HCT116 (cell line): ENCODE data around the gene GPR32. TPM values are rescaled to one million over a fixed set of nuclear protein-coding genes. Genes with fewer than 3 reads are reported as not detected.

Source experiments
- ATAC-seq: fragments of 200-7000 bp; cut with Tn5 transposase; 2 replicates; pipeline ENCODE4 v1.9.1; 2020; ENCODE audit warnings: mild to moderate bottlenecking, moderate library complexity
- BruUV-seq: library from RNA; stranded (reverse); fragments of 400-500 nt; replicated peaks from 2 replicates; lab custom pipeline; 2021; lab: Mats Ljungman, UMichigan
- CTCF ChIA-PET: fragments of 300-600 bp; sonication (Branson Sonifier 250); formaldehyde crosslinking; loops from one replicate; lab custom pipeline; 2021; ENCODE audit warnings: antibody characterized with exemption; lab: Charles Lee
- POLR2A ChIA-PET: fragments of 300-600, 350-600 bp; sonication (Branson Sonifier 250); formaldehyde crosslinking; loops from one replicate; lab custom pipeline; 2021; ENCODE audit warnings: antibody characterized with exemption; lab: Charles Lee
- RAD21 ChIA-PET, 2 experiments: fragments of 300-600 bp; sonication (Branson Sonifier 250); formaldehyde crosslinking; loops; one replicate each; lab custom pipeline; 2023; ENCODE audit warnings: low total read pairs in 2 of 2; ENCODE audit not compliant: uncharacterized antibody in 2 of 2, unreplicated experiment in 2 of 2, low non-redundant PET in 1 of 2; lab: Charles Lee
- DNase-seq: peaks from one replicate; pipeline ENCODE4 v3.0.0-alpha.2; 2010; ENCODE audit warnings: low read depth, low spot score
- H2AFZ ChIP-seq: fragments of 200-600 bp; shearing (Covaris generic), sonication (generic); 2 replicates; pipeline ENCODE4 v1.6.1; 2017; ENCODE audit warnings: low read depth, mixed run types, mixed read lengths, antibody characterized with exemption, low read length; ENCODE audit not compliant: poor library complexity, severe bottlenecking
- H3K27ac ChIP-seq: 2 replicates; pipeline ENCODE4 v1.5.1; 2012; ENCODE audit warnings: low read depth, low read length
- H3K27me3 ChIP-seq: fragments of 200-600 bp; sonication (generic); 2 replicates; pipeline ENCODE4 v1.6.1; 2016; ENCODE audit warnings: mixed run types, low read length, mixed read lengths; ENCODE audit not compliant: insufficient read depth
- H3K36me3 ChIP-seq, 2 experiments: fragments of 200-500 bp in 1 of 2; fragments of 200-600 bp in 1 of 2; sonication (Bioruptor generic) in 1 of 2; sonication (generic) in 1 of 2; 2 replicates each; pipeline versions ENCODE4 v1.5.1 to v1.6.1; 2014 to 2016; ENCODE audit warnings: low read length in 2 of 2, inconsistent platforms in 1 of 2, mixed read lengths in 1 of 2, mixed run types in 1 of 2; ENCODE audit not compliant: insufficient read depth in 2 of 2, control insufficient read depth in 1 of 2
- H3K4me1 ChIP-seq, 2 experiments: fragments of 200-600 bp in 1 of 2; sonication (generic) in 1 of 2; 2 replicates each; pipeline versions ENCODE4 v1.5.1 to v1.6.1; 2012 to 2017; ENCODE audit warnings: low read length in 2 of 2, inconsistent platforms in 1 of 2, mild to moderate bottlenecking in 1 of 2, mixed read lengths in 1 of 2, mixed run types in 1 of 2, moderate library complexity in 1 of 2; ENCODE audit not compliant: insufficient read depth in 2 of 2, control insufficient read depth in 1 of 2
- H3K4me2 ChIP-seq: fragments of 200-600 bp; sonication (generic); 2 replicates; pipeline ENCODE4 v1.6.1; 2017; ENCODE audit warnings: mixed run types, low read length, mixed read lengths
- H3K4me3 ChIP-seq, 2 experiments: fragments of 200-600 bp in 1 of 2; sonication (generic) in 1 of 2; replicated peaks in 1 of 2; 2 replicates each; pipeline ENCODE4 v1.5.1; 2011 to 2016; ENCODE audit warnings: low read length in 2 of 2, control low read depth in 1 of 2, low read depth in 1 of 2, mild to moderate bottlenecking in 1 of 2, mixed read lengths in 1 of 2, mixed run types in 1 of 2
- H3K79me2 ChIP-seq: fragments of 200-600 bp; sonication (generic); 2 replicates; pipeline ENCODE4 v1.6.1; 2017; ENCODE audit warnings: mild to moderate bottlenecking, mixed run types, low read length, moderate library complexity, mixed read lengths; ENCODE audit not compliant: insufficient read depth
- H3K9ac ChIP-seq: fragments of 200-600 bp; sonication (generic); 2 replicates; pipeline ENCODE4 v1.6.1; 2016; ENCODE audit warnings: low read length, mixed read lengths
- H3K9me2 ChIP-seq: fragments of 200-600 bp; sonication (generic), shearing (Covaris generic); 2 replicates; pipeline ENCODE4 v1.6.1; 2017; ENCODE audit warnings: mixed run types, mild to moderate bottlenecking, moderate library complexity; ENCODE audit not compliant: insufficient read depth
- H3K9me3 ChIP-seq, 2 experiments: fragments of 200-500 bp in 1 of 2; fragments of 200-600 bp in 1 of 2; sonication (Bioruptor generic) in 1 of 2; sonication (generic) in 1 of 2; 2 replicates each; pipeline ENCODE4 v1.6.1; 2014 to 2017; ENCODE audit warnings: low read length in 2 of 2, mixed read lengths in 2 of 2, inconsistent platforms in 1 of 2, low read depth in 1 of 2, mild to moderate bottlenecking in 1 of 2, mixed run types in 1 of 2, moderate library complexity in 1 of 2; ENCODE audit not compliant: control insufficient read depth in 1 of 2, insufficient read depth in 1 of 2
- H4K20me1 ChIP-seq: fragments of 200-600 bp; sonication (generic), shearing (Covaris generic); 2 replicates; pipeline ENCODE4 v1.6.1; 2017; ENCODE audit warnings: mixed run types, mild to moderate bottlenecking, moderate library complexity; ENCODE audit not compliant: insufficient read depth
- ATF3 ChIP-seq: IDR thresholded peaks from 2 replicates; pipeline ENCODE4 v1.6.1; 2012
- CTCF ChIP-seq, 3 experiments: fragments of 200-600 bp in 1 of 3; sonication (generic) in 1 of 3; IDR thresholded peaks in 2 of 3; conservative IDR thresholded peaks in 1 of 3; 2 replicates each; pipeline ENCODE4 v1.5.1; 2012 to 2017; ENCODE audit warnings: low read depth in 2 of 3, low read length in 2 of 3, antibody characterized with exemption in 1 of 3, borderline replicate concordance in 1 of 3, control low read depth in 1 of 3, mild to moderate bottlenecking in 1 of 3, mixed read lengths in 1 of 3, mixed run types in 1 of 3, moderate library complexity in 1 of 3; ENCODE audit not compliant: insufficient read depth in 1 of 3
- FOSL1 ChIP-seq: IDR thresholded peaks from 2 replicates; pipeline ENCODE4 v1.6.1; 2012; ENCODE audit warnings: low read depth
- JUND ChIP-seq: IDR thresholded peaks from 2 replicates; pipeline ENCODE4 v1.6.1; 2012
- MAX ChIP-seq: IDR thresholded peaks from 2 replicates; pipeline ENCODE4 v1.6.1; 2012
- RAD21 ChIP-seq: IDR thresholded peaks from 2 replicates; pipeline ENCODE4 v1.6.1; 2012; ENCODE audit warnings: low read depth, mild to moderate bottlenecking
- REST ChIP-seq: IDR thresholded peaks from 2 replicates; pipeline ENCODE4 v1.6.1; 2012; ENCODE audit warnings: low read depth
- SIN3A ChIP-seq: IDR thresholded peaks from 2 replicates; pipeline ENCODE4 v1.6.1; 2012; ENCODE audit warnings: low read depth
- SP1 ChIP-seq: IDR thresholded peaks from 2 replicates; pipeline ENCODE4 v1.6.1; 2012; ENCODE audit warnings: low read depth
- SRF ChIP-seq: IDR thresholded peaks from 2 replicates; pipeline ENCODE4 v1.6.1; 2012; ENCODE audit warnings: low read depth
- ZNF274 ChIP-seq: fragments of 200-500 bp; sonication (Bioruptor generic); IDR thresholded peaks from 2 replicates; pipeline ENCODE4 v1.6.1; 2014; ENCODE audit warnings: mild to moderate bottlenecking, low read depth, low read length, inconsistent platforms
- intact Hi-C: fragments of 100-400 bp; cut with micrococcal nuclease; formaldehyde crosslinking; loops from 2 replicates; pipeline ENCODE4 v1.10.0; 2022
- total RNA-seq: library from RNA; stranded (reverse); gene quantifications from one replicate; pipeline ENCODE4 v1.2.1, GENCODE V29; 2021; ENCODE audit not compliant: unreplicated experiment

GPR32 gene
- total RNA-seq, 1 experiment from 2014 or later: not detected

- DNase-seq: no peak
- ChIA-PET CTCF (interaction anchor here (1.0 to 3.1 kb wide), 6 partner anchors 9 to 226 kb away, joined by 4 to 19 read pairs (median 7); no protein-coding TSS in a partner anchor), POLR2A (interaction anchor here (2.0 to 3.5 kb wide), 2 partner anchors 9 to 222 kb away, joined by 4 to 19 read pairs; no protein-coding TSS in a partner anchor)
- Histone ChIP-seq H3K27ac (peak overlapping the region; percentile 40), H2AFZ (no peak overlapping the region), H3K9ac (no peak overlapping the region), H4K20me1 (peaks cover 40% of the 10 kb centered on the region; the same call in 1 of the 2 replicates), H3K4me3 (no peak overlapping the region), H3K36me3 (peaks cover 30 to 36% of the 10 kb centered on the region in 2 experiments; a peak in 3 of 4 replicates), H3K9me3 (no peaks in the 10 kb centered on the region), H3K4me2 (no peak overlapping the region)
- no TSS peak for BruUV-seq
- 0 out of 2 replicates have a peak, but pooled peaks have one; percentile 7 for TF ChIP-seq SP1
- no peak for TF ChIP-seq SRF
- TF ChIP-seq SIN3A: 0 out of 2 replicates have a peak, but pooled peaks have one; percentile 33
- TF ChIP-seq ATF3: no peak
- TF ChIP-seq, all 23 proteins: peak for 2
- Histone ChIP-seq H3K27me3 (no peaks in the 10 kb centered on the region), H3K9me2 (no peaks in the 10 kb centered on the region), H3K79me2 (peaks cover 34% of the 10 kb centered on the region), H3K4me1 (peaks cover 11 to 32% of the 10 kb centered on the region in 2 experiments; a peak in 3 of 4 replicates)
- ATAC-seq: peak; percentile 16
- RAD21 ChIA-PET: interaction anchor here in 1 of 2 experiments (1.5 kb wide), 1 partner anchor 127 kb away, joined by 4 read pairs; no protein-coding TSS in a partner anchor
- intact Hi-C loops: no loop called here
Observed at GRCh38 chr19:50795664-50796073, 25.4 kb downstream of the GPR32 start.

GRCh38 chr19:50796128-50796633 lies 25.9 kb downstream of the GPR32 start:
- H3K9ac ChIP-seq: no peak overlapping the region
- peaks cover 39% of the 10 kb centered on the region for H3K79me2 ChIP-seq
- H3K4me2 ChIP-seq: no peak overlapping the region
- ChIA-PET CTCF (interaction anchor here (1.1 to 3.1 kb wide), 5 partner anchors 9 to 225 kb away, joined by 3 to 19 read pairs (median 6); no protein-coding TSS in a partner anchor), POLR2A (interaction anchor here (2.0 to 3.5 kb wide), 2 partner anchors 8 to 222 kb away, joined by 4 to 19 read pairs; no protein-coding TSS in a partner anchor), RAD21 (interaction anchor here in 1 of 2 experiments (1.5 kb wide), 1 partner anchor 126 kb away, joined by 4 read pairs; no protein-coding TSS in a partner anchor)
- H3K27ac ChIP-seq: peak overlapping the region; percentile 42
- TF ChIP-seq REST (no peak), FOSL1 (peak; percentile 34), CTCF (IDR thresholded peaks at IDR 0.05 in 2 of 3, conservative IDR thresholded peaks at IDR 0.05 in 1 of 3; ENCODE audit: borderline replicate concordance in 1 of 3, insufficient read depth in 1 of 3, low read depth in 2 of 3, low read length in 2 of 3) (peak in 2 of 3 experiments; percentile 40 to 44; a peak in 3 of 6 replicates), MAX (0 out of 2 replicates have a peak, but pooled peaks have one; percentile 34), SP1 (no peak), ZNF274 (no peak), JUND (peak; percentile 22; the same call in 1 of the 2 replicates), SIN3A (peak; percentile 41; the same call in 1 of the 2 replicates), SRF (peak; percentile 63; the same call in 1 of the 2 replicates), RAD21 (0 out of 2 replicates have a peak, but pooled peaks have one; percentile 10)
- no TSS peak for BruUV-seq
- H3K27me3 ChIP-seq: no peaks in the 10 kb centered on the region
- H4K20me1 ChIP-seq: peaks cover 46% of the 10 kb centered on the region; the same call in 1 of the 2 replicates
- DNase-seq (no peak), ATAC-seq (peak; percentile 31)
- H3K4me1 ChIP-seq: peaks cover 11 to 32% of the 10 kb centered on the region in 2 experiments; a peak in 3 of 4 replicates
- no peak overlapping the region for H3K4me3 ChIP-seq
- H3K9me3 ChIP-seq: no peaks in the 10 kb centered on the region
- H3K36me3 ChIP-seq: peaks cover 35 to 41% of the 10 kb centered on the region in 2 experiments
- intact Hi-C loops: no loop called here
- no peak overlapping the region for H2AFZ ChIP-seq
- H3K9me2 ChIP-seq: no peaks in the 10 kb centered on the region
